SU-DHL-6 (cell line): Measurements from ENCODE around the gene PWWP2A.

ENCODE experiments used
- H2AFZ ChIP-seq: fragments of 200-600 bp; sonication (generic); 2 replicates; pipeline ENCODE4 v1.6.1; 2014; ENCODE audit warnings: low read depth, mild to moderate bottlenecking, moderate library complexity, mixed read lengths, antibody characterized with exemption, low read length; ENCODE audit not compliant: severe bottlenecking
- H3F3A ChIP-seq: fragments of 200-600 bp; shearing (Covaris generic); 2 replicates; pipeline ENCODE4 v1.6.0; 2016; ENCODE audit warnings: antibody characterized with exemption, mild to moderate bottlenecking; ENCODE audit not compliant: insufficient read depth
- H3K27ac ChIP-seq: fragments of 200-600 bp; sonication (generic); 2 replicates; pipeline ENCODE4 v1.5.1; 2016; ENCODE audit warnings: low read depth, mild to moderate bottlenecking, low read length, moderate library complexity, mixed read lengths
- H3K27me3 ChIP-seq: fragments of 200-600 bp; sonication (generic), shearing (Covaris generic); 2 replicates; pipeline ENCODE4 v1.6.0; 2014; ENCODE audit warnings: mild to moderate bottlenecking, low read length
- H3K36me3 ChIP-seq: fragments of 200-600 bp; sonication (generic); 2 replicates; pipeline ENCODE4 v1.6.1; 2014; ENCODE audit warnings: mild to moderate bottlenecking, low read length, mixed read lengths
- H3K4me2 ChIP-seq: fragments of 300-600, 200-600 bp; shearing (Covaris generic), sonication (generic); 2 replicates; pipeline ENCODE4 v1.6.0; 2014; ENCODE audit warnings: low read length, low read depth, mild to moderate bottlenecking; ENCODE audit not compliant: poor library complexity, severe bottlenecking
- H3K4me3 ChIP-seq: fragments of 200-600 bp; sonication (generic); 2 replicates; pipeline ENCODE4 v1.5.1; 2014; ENCODE audit warnings: antibody characterized with exemption, low read length, mild to moderate bottlenecking, mixed read lengths; ENCODE audit not compliant: insufficient read depth, poor library complexity, severe bottlenecking
- H3K79me2 ChIP-seq: fragments of 200-600 bp; sonication (generic); 2 replicates; pipeline ENCODE4 v1.6.1; 2014; ENCODE audit warnings: mild to moderate bottlenecking, low read length, moderate library complexity; ENCODE audit not compliant: insufficient read depth
- H3K9ac ChIP-seq: fragments of 200-600 bp; sonication (generic); 2 replicates; pipeline ENCODE4 v1.7.0; 2014; ENCODE audit warnings: mild to moderate bottlenecking, low read length
- H3K9me2 ChIP-seq: fragments of 200-600 bp; sonication (generic); replicated peaks from 2 replicates; pipeline ENCODE4 v1.6.1; 2014; ENCODE audit warnings: low read length; ENCODE audit not compliant: insufficient read depth
- H3K9me3 ChIP-seq: fragments of 200-600 bp; sonication (generic); 2 replicates; pipeline ENCODE4 v1.6.1; 2014; ENCODE audit warnings: low read length, mixed read lengths; ENCODE audit not compliant: insufficient read depth
- H4K20me1 ChIP-seq: fragments of 200-600 bp; sonication (generic); 2 replicates; pipeline ENCODE4 v1.6.1; 2014; ENCODE audit warnings: low read depth, mild to moderate bottlenecking, antibody characterized with exemption, low read length, moderate library complexity, mixed read lengths
- EZH2phosphoT487 ChIP-seq: fragments of 200-600 bp; sonication (generic), shearing (Covaris generic); conservative IDR thresholded peaks from 2 replicates; pipeline ENCODE4 v1.6.1; 2018; ENCODE audit warnings: mild to moderate bottlenecking, antibody characterized with exemption, low read length, moderate library complexity, mixed read lengths
- TF ChIP-seq, protein P1 (sequence below): fragments of 200-600 bp; sonication (generic); IDR thresholded peaks from one replicate; pipeline ENCODE4 v1.5.1; 2017; ENCODE audit warnings: antibody characterized with exemption, mild to moderate bottlenecking, low read length, moderate library complexity; ENCODE audit not compliant: insufficient read depth, poor library complexity, severe bottlenecking

The PWWP2A gene

DNA sequence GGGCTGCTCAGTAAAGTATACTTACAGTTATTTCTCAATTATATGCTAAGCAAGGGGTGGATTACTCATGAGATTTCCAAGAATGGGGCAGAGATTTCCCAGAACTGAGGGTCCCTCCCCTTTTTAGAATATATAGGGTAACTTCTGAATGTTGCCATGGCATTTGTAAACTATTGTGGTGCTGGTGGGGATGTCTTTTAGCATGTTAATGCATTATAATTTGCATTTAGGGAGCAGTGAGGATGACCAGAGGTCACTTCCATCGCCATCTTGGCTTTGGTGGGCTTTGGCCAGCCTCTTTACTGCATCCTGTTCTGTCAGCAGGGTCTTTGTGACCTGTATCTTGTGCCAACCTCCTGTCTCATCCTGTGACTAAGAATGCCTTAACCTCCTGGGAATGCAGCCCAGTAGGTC, 74.9 kb downstream of the PWWP2A start:
- H3K9me3 ChIP-seq, result no peaks in the 10 kb centered on the region
- H4K20me1 ChIP-seq, result no peaks in the 10 kb centered on the region
- no peak overlapping the region for H3K9ac ChIP-seq
- no peaks in the 10 kb centered on the region for H3K27me3 ChIP-seq
- TF ChIP-seq, protein P1, sequence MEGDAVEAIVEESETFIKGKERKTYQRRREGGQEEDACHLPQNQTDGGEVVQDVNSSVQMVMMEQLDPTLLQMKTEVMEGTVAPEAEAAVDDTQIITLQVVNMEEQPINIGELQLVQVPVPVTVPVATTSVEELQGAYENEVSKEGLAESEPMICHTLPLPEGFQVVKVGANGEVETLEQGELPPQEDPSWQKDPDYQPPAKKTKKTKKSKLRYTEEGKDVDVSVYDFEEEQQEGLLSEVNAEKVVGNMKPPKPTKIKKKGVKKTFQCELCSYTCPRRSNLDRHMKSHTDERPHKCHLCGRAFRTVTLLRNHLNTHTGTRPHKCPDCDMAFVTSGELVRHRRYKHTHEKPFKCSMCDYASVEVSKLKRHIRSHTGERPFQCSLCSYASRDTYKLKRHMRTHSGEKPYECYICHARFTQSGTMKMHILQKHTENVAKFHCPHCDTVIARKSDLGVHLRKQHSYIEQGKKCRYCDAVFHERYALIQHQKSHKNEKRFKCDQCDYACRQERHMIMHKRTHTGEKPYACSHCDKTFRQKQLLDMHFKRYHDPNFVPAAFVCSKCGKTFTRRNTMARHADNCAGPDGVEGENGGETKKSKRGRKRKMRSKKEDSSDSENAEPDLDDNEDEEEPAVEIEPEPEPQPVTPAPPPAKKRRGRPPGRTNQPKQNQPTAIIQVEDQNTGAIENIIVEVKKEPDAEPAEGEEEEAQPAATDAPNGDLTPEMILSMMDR, result no peak
- TF ChIP-seq EZH2phosphoT487, result no peak
- H2AFZ ChIP-seq, result no peak overlapping the region
- no peaks in the 10 kb centered on the region for H3K9me2 ChIP-seq
- H3K4me3 ChIP-seq, result no peak overlapping the region
- no peak overlapping the region for H3K4me2 ChIP-seq
- no peaks in the 10 kb centered on the region for H3K79me2 ChIP-seq
- no peak overlapping the region for H3K27ac ChIP-seq
- peaks cover 7% of the 10 kb centered on the region; the same call in 1 of the 2 replicates for H3K36me3 ChIP-seq
- no peaks in the 10 kb centered on the region for H3F3A ChIP-seq

DNA sequence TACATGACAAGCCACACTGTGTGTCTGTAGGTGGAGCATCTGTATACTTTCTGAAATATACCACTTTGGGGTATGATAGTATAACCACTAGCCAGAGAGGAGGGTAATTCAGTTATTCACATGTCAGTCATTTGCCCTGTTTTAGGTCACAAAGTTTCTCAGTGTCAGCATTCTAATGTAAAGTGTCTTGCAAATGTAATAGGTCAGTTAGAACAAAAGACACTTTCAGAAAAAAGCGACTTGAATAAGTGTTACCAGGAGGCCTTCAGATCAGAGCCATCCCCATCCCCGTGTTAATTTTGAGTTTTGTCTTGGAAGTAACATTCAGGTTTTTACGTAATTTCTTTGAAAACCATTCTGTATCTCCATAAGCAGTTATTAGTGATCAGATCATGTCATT, 76.6 kb downstream of the PWWP2A start:
- no peak overlapping the region for H3K27ac ChIP-seq
- H3K4me3 ChIP-seq, result no peak overlapping the region
- no peak overlapping the region for H3K9ac ChIP-seq
- no peak overlapping the region for H2AFZ ChIP-seq
- H3K79me2 ChIP-seq, result no peaks in the 10 kb centered on the region
- H3K9me2 ChIP-seq, result no peaks in the 10 kb centered on the region
- H3K36me3 ChIP-seq, result peaks cover 12% of the 10 kb centered on the region; the same call in 1 of the 2 replicates
- no peaks in the 10 kb centered on the region for H3K27me3 ChIP-seq
- H3K9me3 ChIP-seq, result no peaks in the 10 kb centered on the region
- no peaks in the 10 kb centered on the region for H3F3A ChIP-seq
- H4K20me1 ChIP-seq, result no peaks in the 10 kb centered on the region
- H3K4me2 ChIP-seq, result no peak overlapping the region
- TF ChIP-seq EZH2phosphoT487, result no peak
- TF ChIP-seq, protein P1, result no peak
